IgD-negative memory B cell (primary cell): ENCODE measurements around the gene GOLIM4. TPM values are rescaled to one million over a fixed set of nuclear protein-coding genes. Genes with fewer than 3 reads are reported as not detected.

Source experiments
- H3K27ac Mint-ChIP-seq, 3 donors: one replicate each; pipeline ENCODE4 v1.8.0; 2020 to 2022; ENCODE audit warnings: mild to moderate bottlenecking in 3 of 3, mixed read lengths in 3 of 3, moderate library complexity in 1 of 3
- H3K27me3 Mint-ChIP-seq: one replicate; pipeline ENCODE4 v1.8.0; 2021; ENCODE audit warnings: mixed read lengths
- H3K36me3 Mint-ChIP-seq: one replicate; pipeline ENCODE4 v1.8.0; 2020; ENCODE audit warnings: mild to moderate bottlenecking, mixed read lengths
- H3K4me1 Mint-ChIP-seq, 3 donors: one replicate each; pipeline ENCODE4 v1.8.0; 2020 to 2022; ENCODE audit warnings: mixed read lengths in 3 of 3, mild to moderate bottlenecking in 1 of 3
- H3K4me3 Mint-ChIP-seq, 4 donors: one replicate each; pipeline ENCODE4 v1.8.0; 2020 to 2022; ENCODE audit warnings: mild to moderate bottlenecking in 4 of 4, mixed read lengths in 4 of 4, moderate library complexity in 3 of 4
- H3K9me3 Mint-ChIP-seq, 3 donors: one replicate each; pipeline ENCODE4 v1.8.0; 2020 to 2021; ENCODE audit warnings: mixed read lengths in 3 of 3, mild to moderate bottlenecking in 1 of 3
- polyA plus RNA-seq: library from polyadenylated mRNA; unstranded; fragments of 300-500 nt; fragmentation: Illumina TruSeq; gene quantifications from one replicate; pipeline ENCODE4 v1.2.3, GENCODE V29; 2021

The GOLIM4 gene
- polyA plus RNA-seq, 1 donor from 2014 or later: 2.3 TPM

- Mint-ChIP-seq H3K4me1 (peaks cover 19 to 20% (median 20%) of the 10 kb centered on the region in 3 donors), H3K27ac (no peak overlapping the region)
Observed at GRCh38 chr3:168090306-168091085, 5.2 kb downstream of the GOLIM4 start.

GRCh38 chr3:168089179-168089771 lies 6.4 kb downstream of the GOLIM4 start:
- Mint-ChIP-seq H3K9me3 (no peaks in the 10 kb centered on the region), H3K4me1 (peaks cover 13 to 21% (median 15%) of the 10 kb centered on the region in 3 donors), H3K4me3 (peak overlapping the region in 1 of 4 donors; percentile 7), H3K27me3 (no peaks in the 10 kb centered on the region), H3K36me3 (no peaks in the 10 kb centered on the region), H3K27ac (no peak overlapping the region)

More at GRCh38 chr3:168090306-168091085, 5.2 kb downstream of the GOLIM4 start:
- Mint-ChIP-seq H3K36me3 (no peaks in the 10 kb centered on the region), H3K27me3 (no peaks in the 10 kb centered on the region), H3K4me3 (no peak overlapping the region), H3K9me3 (no peaks in the 10 kb centered on the region)

- H3K27ac Mint-ChIP-seq: no peak overlapping the region
- no peaks in the 10 kb centered on the region for H3K9me3 Mint-ChIP-seq
- H3K36me3 Mint-ChIP-seq: no peaks in the 10 kb centered on the region
- no peaks in the 10 kb centered on the region for H3K27me3 Mint-ChIP-seq
- H3K4me3 Mint-ChIP-seq: no peak overlapping the region
- peaks cover 9 to 17% (median 10%) of the 10 kb centered on the region in 3 donors for H3K4me1 Mint-ChIP-seq
Observed at GRCh38 chr3:168088106-168088720, 7.5 kb downstream of the GOLIM4 start.

GRCh38 chr3:168087539-168087938 lies 8.2 kb downstream of the GOLIM4 start:
- no peak overlapping the region for H3K4me3 Mint-ChIP-seq
- no peak overlapping the region for H3K27ac Mint-ChIP-seq
- no peaks in the 10 kb centered on the region for H3K9me3 Mint-ChIP-seq
- H3K4me1 Mint-ChIP-seq: peaks cover 8 to 11% (median 9%) of the 10 kb centered on the region in 3 donors
- no peaks in the 10 kb centered on the region for H3K36me3 Mint-ChIP-seq
- H3K27me3 Mint-ChIP-seq: no peaks in the 10 kb centered on the region

- no peak overlapping the region for H3K27ac Mint-ChIP-seq
- no peak overlapping the region for H3K4me3 Mint-ChIP-seq
- no peaks in the 10 kb centered on the region for H3K9me3 Mint-ChIP-seq
- H3K4me1 Mint-ChIP-seq: peaks cover 8 to 11% (median 9%) of the 10 kb centered on the region in 3 donors
- H3K36me3 Mint-ChIP-seq: no peaks in the 10 kb centered on the region
- no peaks in the 10 kb centered on the region for H3K27me3 Mint-ChIP-seq
Observed at GRCh38 chr3:168086541-168087260, 9.0 kb downstream of the GOLIM4 start.

GRCh38 chr3:168085491-168086119 lies 10.1 kb downstream of the GOLIM4 start:
- Mint-ChIP-seq H3K9me3 (no peaks in the 10 kb centered on the region), H3K36me3 (no peaks in the 10 kb centered on the region), H3K27ac (no peak overlapping the region), H3K4me1 (peaks cover 8 to 10% (median 9%) of the 10 kb centered on the region in 3 donors), H3K4me3 (no peak overlapping the region), H3K27me3 (no peaks in the 10 kb centered on the region)

GRCh38 chr3:168083906-168084305 lies 11.8 kb downstream of the GOLIM4 start:
- no peaks in the 10 kb centered on the region for H3K9me3 Mint-ChIP-seq
- H3K27ac Mint-ChIP-seq: no peak overlapping the region
- no peaks in the 10 kb centered on the region for H3K27me3 Mint-ChIP-seq
- H3K4me1 Mint-ChIP-seq: peaks cover 8 to 10% (median 9%) of the 10 kb centered on the region in 3 donors
- H3K36me3 Mint-ChIP-seq: no peaks in the 10 kb centered on the region
- no peak overlapping the region for H3K4me3 Mint-ChIP-seq

GRCh38 chr3:168081856-168082255 lies 13.9 kb downstream of the GOLIM4 start:
- Mint-ChIP-seq H3K4me1 (peaks cover 0 to 4% (median 0%) of the 10 kb centered on the region in 3 donors), H3K27me3 (no peaks in the 10 kb centered on the region), H3K27ac (no peak overlapping the region), H3K9me3 (no peaks in the 10 kb centered on the region), H3K4me3 (no peak overlapping the region), H3K36me3 (no peaks in the 10 kb centered on the region)

- no peaks in the 10 kb centered on the region for H3K36me3 Mint-ChIP-seq
- no peaks in the 10 kb centered on the region for H3K27me3 Mint-ChIP-seq
- no peaks in the 10 kb centered on the region for H3K9me3 Mint-ChIP-seq
- peaks cover 0 to 4% (median 0%) of the 10 kb centered on the region in 3 donors for H3K4me1 Mint-ChIP-seq
- no peak overlapping the region for H3K4me3 Mint-ChIP-seq
- H3K27ac Mint-ChIP-seq: no peak overlapping the region
Observed at GRCh38 chr3:168081171-168081771, 14.5 kb downstream of the GOLIM4 start.

GRCh38 chr3:168080499-168081170 lies 15.1 kb downstream of the GOLIM4 start:
- H3K4me3 Mint-ChIP-seq: no peak overlapping the region
- H3K36me3 Mint-ChIP-seq: no peaks in the 10 kb centered on the region
- H3K27me3 Mint-ChIP-seq: no peaks in the 10 kb centered on the region
- no peak overlapping the region for H3K27ac Mint-ChIP-seq
- peaks cover 0 to 4% (median 0%) of the 10 kb centered on the region in 3 donors for H3K4me1 Mint-ChIP-seq
- H3K9me3 Mint-ChIP-seq: no peaks in the 10 kb centered on the region

GRCh38 chr3:168080022-168080421 lies 15.7 kb downstream of the GOLIM4 start:
- Mint-ChIP-seq H3K36me3 (no peaks in the 10 kb centered on the region), H3K4me1 (peaks cover 0 to 2% (median 0%) of the 10 kb centered on the region in 3 donors), H3K4me3 (no peak overlapping the region), H3K9me3 (no peaks in the 10 kb centered on the region), H3K27me3 (no peaks in the 10 kb centered on the region), H3K27ac (no peak overlapping the region)

- H3K4me1 Mint-ChIP-seq: no peaks in the 10 kb centered on the region
Observed at GRCh38 chr3:168077091-168077490, 18.6 kb downstream of the GOLIM4 start.

GRCh38 chr3:168073842-168074605 lies 21.7 kb downstream of the GOLIM4 start:
- Mint-ChIP-seq H3K4me3 (no peak overlapping the region), H3K27ac (no peak overlapping the region), H3K9me3 (no peaks in the 10 kb centered on the region), H3K4me1 (no peaks in the 10 kb centered on the region), H3K27me3 (no peaks in the 10 kb centered on the region), H3K36me3 (peaks cover 2% of the 10 kb centered on the region)

More at GRCh38 chr3:168077091-168077490, 18.6 kb downstream of the GOLIM4 start:
- Mint-ChIP-seq H3K4me3 (no peak overlapping the region), H3K27me3 (no peaks in the 10 kb centered on the region), H3K9me3 (no peaks in the 10 kb centered on the region), H3K27ac (no peak overlapping the region), H3K36me3 (no peaks in the 10 kb centered on the region)
